Liver (tissue), 9 donors: ENCODE data around the gene NSMCE4A. TPM values are rescaled to one million over a fixed set of nuclear protein-coding genes. Genes with fewer than 3 reads are reported as not detected.

ENCODE experiments used
- DNase-seq: peaks from one replicate; pipeline ENCODE4 v3.0.0-alpha.2; 2017; ENCODE audit warnings: low spot score
- H3K27ac ChIP-seq, 2 donors: one replicate each; pipeline ENCODE4 v1.7.0; 2013; ENCODE audit warnings: inconsistent platforms in 2 of 2, low read length in 2 of 2, control low read depth in 1 of 2, low read depth in 1 of 2, mild to moderate bottlenecking in 1 of 2
- H3K27me3 ChIP-seq, 4 donors: one replicate each; pipeline versions ENCODE4 v1.6.1 to v1.7.0; 2013; ENCODE audit warnings: low read length in 3 of 4, inconsistent platforms in 1 of 4, mild to moderate bottlenecking in 1 of 4, moderate library complexity in 1 of 4; ENCODE audit not compliant: control insufficient read depth in 4 of 4, insufficient read depth in 4 of 4
- H3K36me3 ChIP-seq, 4 donors: one replicate each; pipeline versions ENCODE4 v1.6.1 to v1.7.0; 2013; ENCODE audit warnings: low read length in 3 of 4, mild to moderate bottlenecking in 3 of 4, low read depth in 1 of 4, moderate library complexity in 1 of 4; ENCODE audit not compliant: control insufficient read depth in 4 of 4, insufficient read depth in 3 of 4
- H3K4me1 ChIP-seq, 4 donors: one replicate each; pipeline versions ENCODE4 v1.6.1 to v1.7.0; 2013; ENCODE audit warnings: low read length in 3 of 4, mild to moderate bottlenecking in 3 of 4, moderate library complexity in 1 of 4; ENCODE audit not compliant: control insufficient read depth in 4 of 4, insufficient read depth in 4 of 4
- H3K4me3 ChIP-seq, 3 donors: one replicate each; pipeline versions ENCODE4 v1.6.1 to v1.7.0; 2013; ENCODE audit warnings: low read length in 3 of 3, control low read depth in 1 of 3, low read depth in 1 of 3, mild to moderate bottlenecking in 1 of 3
- H3K9ac ChIP-seq, 2 donors: one replicate each; pipeline ENCODE4 v1.7.0; 2013; ENCODE audit warnings: low read length in 2 of 2, mild to moderate bottlenecking in 2 of 2, moderate library complexity in 2 of 2, control low read depth in 1 of 2, low read depth in 1 of 2
- H3K9me3 ChIP-seq, 4 donors: one replicate each; pipeline versions ENCODE4 v1.6.1 to v1.7.0; 2013; ENCODE audit warnings: low read length in 3 of 4; ENCODE audit not compliant: control insufficient read depth in 4 of 4
- EGR1 ChIP-seq, 2 donors: IDR thresholded peaks; 2 replicates each; pipeline ENCODE4 v1.6.1; 2016 to 2018; ENCODE audit warnings: antibody characterized with exemption in 2 of 2, low read depth in 2 of 2
- FOXA1 ChIP-seq: IDR thresholded peaks from 2 replicates; pipeline ENCODE4 v1.6.1; 2016; ENCODE audit warnings: antibody characterized with exemption
- FOXA2 ChIP-seq: IDR thresholded peaks from 2 replicates; pipeline ENCODE4 v1.6.1; 2016; ENCODE audit warnings: antibody characterized with exemption
- GABPA ChIP-seq, 2 donors: IDR thresholded peaks in 1 of 2; conservative IDR thresholded peaks in 1 of 2; 2 replicates each; pipeline ENCODE4 v1.6.1; 2016; ENCODE audit warnings: antibody characterized with exemption in 2 of 2, mild to moderate bottlenecking in 1 of 2, moderate library complexity in 1 of 2
- HNF4A ChIP-seq, 2 donors: conservative IDR thresholded peaks; 2 replicates each; pipeline ENCODE4 v1.6.1; 2016; ENCODE audit warnings: antibody characterized with exemption in 2 of 2, mild to moderate bottlenecking in 2 of 2
- HNF4G ChIP-seq: IDR thresholded peaks from 2 replicates; pipeline ENCODE4 v1.6.1; 2016; ENCODE audit warnings: antibody characterized with exemption
- JUND ChIP-seq, 2 donors: IDR thresholded peaks; 2 replicates each; pipeline ENCODE4 v1.6.1; 2016; ENCODE audit warnings: antibody characterized with exemption in 2 of 2
- NR2F2 ChIP-seq: IDR thresholded peaks from 2 replicates; pipeline ENCODE4 v1.6.1; 2016; ENCODE audit warnings: antibody characterized with exemption
- RAD21 ChIP-seq, 2 donors: IDR thresholded peaks; 2 replicates each; pipeline ENCODE4 v1.6.1; 2016; ENCODE audit warnings: antibody characterized with exemption in 2 of 2, mild to moderate bottlenecking in 2 of 2
- RXRA ChIP-seq, 2 donors: IDR thresholded peaks; 2 replicates each; pipeline ENCODE4 v1.6.1; 2017 to 2018; ENCODE audit warnings: antibody characterized with exemption in 2 of 2, mild to moderate bottlenecking in 1 of 2
- SP1 ChIP-seq: IDR thresholded peaks from 2 replicates; pipeline ENCODE4 v1.6.1; 2018; ENCODE audit warnings: antibody characterized with exemption, mild to moderate bottlenecking
- TAF1 ChIP-seq: conservative IDR thresholded peaks from 2 replicates; pipeline ENCODE4 v1.6.1; 2016; ENCODE audit warnings: antibody characterized with exemption, mild to moderate bottlenecking
- YY1 ChIP-seq: IDR thresholded peaks from 2 replicates; pipeline ENCODE4 v1.6.1; 2016; ENCODE audit warnings: antibody characterized with exemption, mild to moderate bottlenecking
- WGBS: extraction: QIAGEN DNeasy Blood & Tissue Kit; methylation state at CpG from one replicate; pipeline ENCODE4 v1.1.7; 2013; 5-methylcytosine and 5-hydroxymethylcytosine counted together
- polyA plus RNA-seq, 2 donors: library from polyadenylated mRNA; stranded (reverse) in 1 of 2; unstranded in 1 of 2; fragments of 200-250 nt in 1 of 2; fragments of >200 nt in 1 of 2; fragmentation: Nextera tagmentation in 1 of 2; extraction: Ambion mirVana in 1 of 2; gene quantifications; one replicate each; pipeline versions ENCODE4 v1.2.1 to v1.2.3, GENCODE V29; 2013 to 2015
- total RNA-seq, 2 donors: library from RNA; depleted of rRNA; stranded (reverse); fragments of >200 nt; gene quantifications; one replicate each; pipeline ENCODE4 v1.2.3, GENCODE V29; 2014
- TF ChIP-seq, protein P1 (sequence below): IDR thresholded peaks from 2 replicates; pipeline ENCODE4 v1.6.1; 2016; ENCODE audit warnings: antibody characterized with exemption
- TF ChIP-seq, protein P2 (sequence below): IDR thresholded peaks from 2 replicates; pipeline ENCODE4 v1.6.1; 2016; ENCODE audit warnings: antibody characterized with exemption, mild to moderate bottlenecking
- TF ChIP-seq, protein P3 (sequence below): fragments of 150-350 bp; IDR thresholded peaks from 2 replicates; pipeline ENCODE4 v1.5.1; 2017; ENCODE audit warnings: improper control_type of control experiment, low read depth, low read length; ENCODE audit not compliant: missing input control
- TF ChIP-seq, protein P4 (sequence below): IDR thresholded peaks from 2 replicates; pipeline ENCODE4 v1.6.1; 2016; ENCODE audit warnings: antibody characterized with exemption
- TF ChIP-seq, protein P5 (sequence below): IDR thresholded peaks from 2 replicates; pipeline ENCODE4 v1.6.1; 2016; ENCODE audit warnings: antibody characterized with exemption
- donor health status: healthy.
- donor health status: healthy.
- donor health status: healthy.
- donor health status: healthy.
- donor health status: healthy.

Gene NSMCE4A
- total and polyA plus RNA-seq, 4 donors = 16.8 to 46.5 (median 30.8) TPM

DNA sequence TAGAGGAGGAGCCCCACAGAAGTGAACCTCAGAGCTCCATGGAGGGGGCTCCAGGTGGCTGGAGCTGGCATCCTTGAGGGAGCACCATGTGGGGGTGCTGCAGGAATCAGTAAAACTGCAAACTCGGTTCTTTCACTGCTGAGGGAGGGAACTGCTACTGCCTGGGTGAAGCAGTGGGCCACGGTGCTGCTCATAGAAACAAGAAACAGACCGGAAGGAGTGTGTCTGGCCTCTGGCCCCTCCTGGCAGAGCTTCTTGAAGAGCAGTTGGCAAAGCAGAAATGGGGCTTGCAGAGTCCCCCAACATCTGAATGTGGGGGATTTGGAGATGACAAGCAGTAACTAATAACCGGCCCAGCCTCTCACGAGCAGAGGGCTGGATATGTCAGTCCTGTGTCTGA is 37.7 kb upstream of the NSMCE4A start:
- no peaks in the 10 kb centered on the region for H3K36me3 ChIP-seq
- no peak for DNase-seq
- peaks cover 1 to 14% (median 10%) of the 10 kb centered on the region in 4 donors for H3K4me1 ChIP-seq
- 86% methylated on average over 5 of the region's 5 CpGs for WGBS
- peak overlapping the region in 1 of 2 donors; percentile 8 for H3K9ac ChIP-seq
- TF ChIP-seq YY1 (no peak), GABPA (IDR thresholded peaks at IDR 0.05 in 1 of 2, conservative IDR thresholded peaks at IDR 0.05 in 1 of 2) (no peak), HNF4A (conservative IDR thresholded peaks at IDR 0.05) (no peak), TAF1 (no peak), EGR1 (IDR thresholded peaks at IDR 0.05; ENCODE audit: low read depth in 2 of 2) (no peak), FOXA1 (no peak), HNF4G (no peak), JUND (IDR thresholded peaks at IDR 0.05) (no peak), NR2F2 (no peak), RXRA (IDR thresholded peaks at IDR 0.05) (no peak), FOXA2 (no peak), RAD21 (IDR thresholded peaks at IDR 0.05) (no peak), SP1 (no peak)
- TF ChIP-seq, protein P1, sequence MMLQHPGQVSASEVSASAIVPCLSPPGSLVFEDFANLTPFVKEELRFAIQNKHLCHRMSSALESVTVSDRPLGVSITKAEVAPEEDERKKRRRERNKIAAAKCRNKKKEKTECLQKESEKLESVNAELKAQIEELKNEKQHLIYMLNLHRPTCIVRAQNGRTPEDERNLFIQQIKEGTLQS = no peak
- TF ChIP-seq, protein P2, sequence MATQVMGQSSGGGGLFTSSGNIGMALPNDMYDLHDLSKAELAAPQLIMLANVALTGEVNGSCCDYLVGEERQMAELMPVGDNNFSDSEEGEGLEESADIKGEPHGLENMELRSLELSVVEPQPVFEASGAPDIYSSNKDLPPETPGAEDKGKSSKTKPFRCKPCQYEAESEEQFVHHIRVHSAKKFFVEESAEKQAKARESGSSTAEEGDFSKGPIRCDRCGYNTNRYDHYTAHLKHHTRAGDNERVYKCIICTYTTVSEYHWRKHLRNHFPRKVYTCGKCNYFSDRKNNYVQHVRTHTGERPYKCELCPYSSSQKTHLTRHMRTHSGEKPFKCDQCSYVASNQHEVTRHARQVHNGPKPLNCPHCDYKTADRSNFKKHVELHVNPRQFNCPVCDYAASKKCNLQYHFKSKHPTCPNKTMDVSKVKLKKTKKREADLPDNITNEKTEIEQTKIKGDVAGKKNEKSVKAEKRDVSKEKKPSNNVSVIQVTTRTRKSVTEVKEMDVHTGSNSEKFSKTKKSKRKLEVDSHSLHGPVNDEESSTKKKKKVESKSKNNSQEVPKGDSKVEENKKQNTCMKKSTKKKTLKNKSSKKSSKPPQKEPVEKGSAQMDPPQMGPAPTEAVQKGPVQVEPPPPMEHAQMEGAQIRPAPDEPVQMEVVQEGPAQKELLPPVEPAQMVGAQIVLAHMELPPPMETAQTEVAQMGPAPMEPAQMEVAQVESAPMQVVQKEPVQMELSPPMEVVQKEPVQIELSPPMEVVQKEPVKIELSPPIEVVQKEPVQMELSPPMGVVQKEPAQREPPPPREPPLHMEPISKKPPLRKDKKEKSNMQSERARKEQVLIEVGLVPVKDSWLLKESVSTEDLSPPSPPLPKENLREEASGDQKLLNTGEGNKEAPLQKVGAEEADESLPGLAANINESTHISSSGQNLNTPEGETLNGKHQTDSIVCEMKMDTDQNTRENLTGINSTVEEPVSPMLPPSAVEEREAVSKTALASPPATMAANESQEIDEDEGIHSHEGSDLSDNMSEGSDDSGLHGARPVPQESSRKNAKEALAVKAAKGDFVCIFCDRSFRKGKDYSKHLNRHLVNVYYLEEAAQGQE = no peak
- TF ChIP-seq, protein P3, sequence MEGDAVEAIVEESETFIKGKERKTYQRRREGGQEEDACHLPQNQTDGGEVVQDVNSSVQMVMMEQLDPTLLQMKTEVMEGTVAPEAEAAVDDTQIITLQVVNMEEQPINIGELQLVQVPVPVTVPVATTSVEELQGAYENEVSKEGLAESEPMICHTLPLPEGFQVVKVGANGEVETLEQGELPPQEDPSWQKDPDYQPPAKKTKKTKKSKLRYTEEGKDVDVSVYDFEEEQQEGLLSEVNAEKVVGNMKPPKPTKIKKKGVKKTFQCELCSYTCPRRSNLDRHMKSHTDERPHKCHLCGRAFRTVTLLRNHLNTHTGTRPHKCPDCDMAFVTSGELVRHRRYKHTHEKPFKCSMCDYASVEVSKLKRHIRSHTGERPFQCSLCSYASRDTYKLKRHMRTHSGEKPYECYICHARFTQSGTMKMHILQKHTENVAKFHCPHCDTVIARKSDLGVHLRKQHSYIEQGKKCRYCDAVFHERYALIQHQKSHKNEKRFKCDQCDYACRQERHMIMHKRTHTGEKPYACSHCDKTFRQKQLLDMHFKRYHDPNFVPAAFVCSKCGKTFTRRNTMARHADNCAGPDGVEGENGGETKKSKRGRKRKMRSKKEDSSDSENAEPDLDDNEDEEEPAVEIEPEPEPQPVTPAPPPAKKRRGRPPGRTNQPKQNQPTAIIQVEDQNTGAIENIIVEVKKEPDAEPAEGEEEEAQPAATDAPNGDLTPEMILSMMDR = no peak
- TF ChIP-seq, protein P4, sequence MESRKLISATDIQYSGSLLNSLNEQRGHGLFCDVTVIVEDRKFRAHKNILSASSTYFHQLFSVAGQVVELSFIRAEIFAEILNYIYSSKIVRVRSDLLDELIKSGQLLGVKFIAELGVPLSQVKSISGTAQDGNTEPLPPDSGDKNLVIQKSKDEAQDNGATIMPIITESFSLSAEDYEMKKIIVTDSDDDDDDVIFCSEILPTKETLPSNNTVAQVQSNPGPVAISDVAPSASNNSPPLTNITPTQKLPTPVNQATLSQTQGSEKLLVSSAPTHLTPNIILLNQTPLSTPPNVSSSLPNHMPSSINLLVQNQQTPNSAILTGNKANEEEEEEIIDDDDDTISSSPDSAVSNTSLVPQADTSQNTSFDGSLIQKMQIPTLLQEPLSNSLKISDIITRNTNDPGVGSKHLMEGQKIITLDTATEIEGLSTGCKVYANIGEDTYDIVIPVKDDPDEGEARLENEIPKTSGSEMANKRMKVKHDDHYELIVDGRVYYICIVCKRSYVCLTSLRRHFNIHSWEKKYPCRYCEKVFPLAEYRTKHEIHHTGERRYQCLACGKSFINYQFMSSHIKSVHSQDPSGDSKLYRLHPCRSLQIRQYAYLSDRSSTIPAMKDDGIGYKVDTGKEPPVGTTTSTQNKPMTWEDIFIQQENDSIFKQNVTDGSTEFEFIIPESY = no peak
- TF ChIP-seq, protein P5, sequence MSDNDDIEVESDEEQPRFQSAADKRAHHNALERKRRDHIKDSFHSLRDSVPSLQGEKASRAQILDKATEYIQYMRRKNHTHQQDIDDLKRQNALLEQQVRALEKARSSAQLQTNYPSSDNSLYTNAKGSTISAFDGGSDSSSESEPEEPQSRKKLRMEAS = no peak
- no peak overlapping the region for H3K4me3 ChIP-seq
- no peaks in the 10 kb centered on the region for H3K9me3 ChIP-seq
- H3K27ac ChIP-seq = peak overlapping the region in 1 of 2 donors; percentile 52
- H3K27me3 ChIP-seq = no peaks in the 10 kb centered on the region
